Smooth muscle cell (in vitro differentiated cells): Measurements from ENCODE around the gene CAPN11. TPM values are rescaled to one million over a fixed set of nuclear protein-coding genes. Genes with fewer than 3 reads are reported as not detected.

Source experiments
- DNase-seq: peaks from one replicate; lab custom pipeline; 2025; ENCODE audit not compliant: unreplicated experiment; lab: John Stamatoyannopoulos, UW
- H2AFZ ChIP-seq: fragments of 200-600 bp; sonication (generic); 2 replicates; pipeline ENCODE4 v1.6.0; 2016; ENCODE audit warnings: antibody characterized with exemption, low read depth, mild to moderate bottlenecking
- H3F3A ChIP-seq: fragments of 200-600 bp; sonication (generic); 2 replicates; pipeline ENCODE4 v1.6.0; 2017; ENCODE audit warnings: antibody characterized with exemption, low read depth
- H3K27ac ChIP-seq: fragments of 200-600 bp; sonication (generic); 2 replicates; pipeline ENCODE4 v1.5.1; 2016; ENCODE audit warnings: low read depth, mild to moderate bottlenecking
- H3K27me3 ChIP-seq: fragments of 200-600 bp; sonication (generic); 2 replicates; pipeline ENCODE4 v1.6.1; 2016; ENCODE audit warnings: low read depth, mild to moderate bottlenecking
- H3K36me3 ChIP-seq: fragments of 200-600 bp; sonication (generic); 2 replicates; pipeline ENCODE4 v1.5.1; 2016; ENCODE audit warnings: low read depth
- H3K4me1 ChIP-seq: fragments of 200-600 bp; sonication (generic); 2 replicates; pipeline ENCODE4 v1.5.1; 2016; ENCODE audit warnings: low read depth
- H3K4me2 ChIP-seq: fragments of 200-600 bp; sonication (generic); 2 replicates; pipeline ENCODE4 v1.6.0; 2016; ENCODE audit warnings: mild to moderate bottlenecking
- H3K4me3 ChIP-seq: fragments of 200-600 bp; sonication (generic); 2 replicates; pipeline ENCODE4 v1.5.1; 2016; ENCODE audit warnings: mild to moderate bottlenecking
- H3K79me2 ChIP-seq: fragments of 200-600 bp; sonication (generic); 2 replicates; pipeline ENCODE4 v1.6.0; 2016; ENCODE audit warnings: low read depth, mild to moderate bottlenecking
- H3K9ac ChIP-seq: fragments of 200-600 bp; sonication (generic); 2 replicates; pipeline ENCODE4 v1.6.0; 2016; ENCODE audit warnings: low read depth
- H3K9me3 ChIP-seq: fragments of 200-600 bp; sonication (generic); replicated peaks from 2 replicates; pipeline ENCODE4 v1.5.1; 2016; ENCODE audit warnings: low read depth
- H4K20me1 ChIP-seq: fragments of 200-600 bp; sonication (generic); 2 replicates; pipeline ENCODE4 v1.6.0; 2016; ENCODE audit warnings: low read depth
- CTCF ChIP-seq: fragments of 200-600 bp; sonication (generic); IDR thresholded peaks from 2 replicates; pipeline ENCODE4 v1.5.1; 2017; ENCODE audit warnings: borderline replicate concordance, mild to moderate bottlenecking, antibody characterized with exemption; ENCODE audit not compliant: insufficient read depth, poor library complexity, severe bottlenecking
- WGBS: methylation state at CpG from one replicate; pipeline ENCODE4 v1.1.7; 2016; ENCODE audit warnings: low lambda C conversion rate; 5-methylcytosine and 5-hydroxymethylcytosine counted together
- polyA plus RNA-seq: library from polyadenylated mRNA; unstranded; fragments of >200 nt; fragmentation: Nextera tagmentation; extraction: Ambion mirVana; gene quantifications from 2 replicates; pipeline ENCODE4 v1.2.1, GENCODE V29; 2016
- total RNA-seq: library from RNA; depleted of rRNA; stranded (reverse); fragments of >200 nt; gene quantifications from 2 replicates; pipeline ENCODE4 v1.2.3, GENCODE V29; 2014

The CAPN11 gene
- total and polyA plus RNA-seq, 2 experiments from 2014 or later = 0.31 TPM; not detected in 1

- Histone ChIP-seq H3F3A (no peaks in the 10 kb centered on the region), H3K9me3 (no peaks in the 10 kb centered on the region), H3K4me2 (no peak overlapping the region), H3K27ac (no peak overlapping the region), H3K79me2 (no peaks in the 10 kb centered on the region), H3K27me3 (no peaks in the 10 kb centered on the region), H3K36me3 (no peaks in the 10 kb centered on the region), H3K4me3 (no peak overlapping the region), H2AFZ (no peak overlapping the region), H3K9ac (no peak overlapping the region), H4K20me1 (no peaks in the 10 kb centered on the region), H3K4me1 (no peaks in the 10 kb centered on the region)
- TF ChIP-seq CTCF = no peak
- DNase-seq = no peak
- 87% methylated on average over 23 of the region's 24 CpGs for WGBS
Observed at GRCh38 chr6:44176762-44177509, 18.3 kb downstream of the CAPN11 start.

- no peaks in the 10 kb centered on the region for H3F3A ChIP-seq
- no peak for DNase-seq
- no peaks in the 10 kb centered on the region for H3K27me3 ChIP-seq
- no peaks in the 10 kb centered on the region for H3K9me3 ChIP-seq
- no peak overlapping the region for H3K4me2 ChIP-seq
- WGBS = 75% methylated on average over 13 of the region's 13 CpGs
- no peak overlapping the region for H3K4me3 ChIP-seq
- TF ChIP-seq CTCF = no peak
- no peaks in the 10 kb centered on the region for H3K4me1 ChIP-seq
- no peaks in the 10 kb centered on the region for H4K20me1 ChIP-seq
- H3K79me2 ChIP-seq = no peaks in the 10 kb centered on the region
- H2AFZ ChIP-seq = no peak overlapping the region
- no peaks in the 10 kb centered on the region for H3K36me3 ChIP-seq
- no peak overlapping the region for H3K27ac ChIP-seq
- no peak overlapping the region for H3K9ac ChIP-seq
Observed at GRCh38 chr6:44177691-44178423, 19.2 kb downstream of the CAPN11 start.

DNA sequence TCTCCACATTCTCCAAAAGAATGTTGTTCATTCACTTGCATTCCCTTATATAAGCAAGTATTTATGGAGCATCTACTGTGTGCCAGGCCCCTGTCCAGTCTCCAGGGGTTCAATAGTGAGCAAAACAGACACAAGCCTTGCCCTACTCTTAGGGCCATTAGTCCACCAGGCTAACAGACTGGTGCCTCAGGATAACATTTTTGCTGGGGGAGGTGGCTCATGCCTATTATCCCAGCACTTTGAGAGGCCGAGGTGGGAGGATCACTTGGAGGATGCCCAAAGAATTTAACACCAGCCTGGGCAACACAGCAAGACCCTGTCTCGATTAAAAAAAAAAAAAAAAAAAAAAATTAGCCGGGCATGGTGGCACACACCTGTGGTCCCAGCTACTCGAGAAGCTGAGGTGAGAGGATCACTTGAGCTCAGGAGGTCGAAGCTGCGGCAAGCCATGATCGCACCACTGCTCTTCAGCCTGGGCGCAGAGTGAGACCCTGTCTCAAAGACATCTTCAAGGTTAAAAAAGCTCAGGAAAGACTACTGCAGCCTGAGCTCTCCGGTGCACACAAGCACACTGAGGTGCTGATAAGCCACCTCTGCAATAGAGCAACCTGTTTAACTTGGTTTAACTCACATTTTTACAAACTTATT, 19.9 kb downstream of the CAPN11 start:
- WGBS = 90% methylated on average over 9 of the region's 9 CpGs
- H2AFZ ChIP-seq = no peak overlapping the region
- no peak for DNase-seq

More for the DNA sequence above, 19.9 kb downstream of the CAPN11 start:
- Histone ChIP-seq H3K36me3 (no peaks in the 10 kb centered on the region), H3K9ac (no peak overlapping the region), H3K4me2 (no peak overlapping the region), H3K4me1 (no peaks in the 10 kb centered on the region), H3K27me3 (no peaks in the 10 kb centered on the region), H3F3A (no peaks in the 10 kb centered on the region), H3K27ac (no peak overlapping the region), H3K9me3 (no peaks in the 10 kb centered on the region), H3K79me2 (no peaks in the 10 kb centered on the region), H4K20me1 (no peaks in the 10 kb centered on the region), H3K4me3 (no peak overlapping the region)
- no peak for TF ChIP-seq CTCF
